ENCODE data around the gene FGF23.
"Not testable (repeated sequence)": the region's sequence is repeated elsewhere in the genome, so short reads cannot be mapped to it uniquely, and the experiment has no call there.

The FGF23 gene
- 0 to 0.10 reads per million in 2 donors for total RNA-seq

- DNase-seq, result no peak
Measured at GRCh38 chr12:4379405-4379804, at the start of gene FGF23. TSS of gene FGF23 (minus strand) at chr12:4379712. CDS start at chr12:4379582, 130 bp downstream.

- no peak for DNase-seq
Measured at GRCh38 chr12:4424422-4424821, 44.9 kb upstream of the FGF23 start.

GRCh38 chr12:4423528-4424195, 44.1 kb upstream of the FGF23 start:
- no peak for DNase-seq

GRCh38 chr12:4422985-4423384, 43.5 kb upstream of the FGF23 start:
- no peak for DNase-seq

- no peak for DNase-seq
Measured at GRCh38 chr12:4421590-4422031, 42.1 kb upstream of the FGF23 start.

- no peak for DNase-seq
Measured at GRCh38 chr12:4420138-4420670, 40.7 kb upstream of the FGF23 start.

- DNase-seq, result no peak
Measured at GRCh38 chr12:4418913-4419312, 39.4 kb upstream of the FGF23 start.

- no peak for DNase-seq
Measured at GRCh38 chr12:4417936-4418335, 38.4 kb upstream of the FGF23 start.

- DNase-seq, result no peak
Measured at GRCh38 chr12:4417455-4417854, 37.9 kb upstream of the FGF23 start.

GRCh38 chr12:4416276-4416675, 36.8 kb upstream of the FGF23 start:
- no peak for DNase-seq

GRCh38 chr12:4412465-4412864, 33.0 kb upstream of the FGF23 start:
- DNase-seq, result no peak

GRCh38 chr12:4412056-4412455, 32.5 kb upstream of the FGF23 start:
- no peak for DNase-seq

GRCh38 chr12:4407136-4407535, 27.6 kb upstream of the FGF23 start:
- DNase-seq, result no peak

GRCh38 chr12:4404877-4405637, 25.5 kb upstream of the FGF23 start:
- not testable (repeated sequence) for DNase-seq

- no peak for DNase-seq
Measured at GRCh38 chr12:4402996-4403395, 23.5 kb upstream of the FGF23 start.

GRCh38 chr12:4401117-4401516, 21.6 kb upstream of the FGF23 start:
- no peak for DNase-seq

GRCh38 chr12:4395818-4396217, 16.3 kb upstream of the FGF23 start:
- DNase-seq, result no peak

- DNase-seq, result no peak
Measured at GRCh38 chr12:4393211-4393610, 13.7 kb upstream of the FGF23 start.

- DNase-seq, result no peak
Measured at GRCh38 chr12:4392223-4392742, 12.8 kb upstream of the FGF23 start.

- DNase-seq, result no peak
Measured at GRCh38 chr12:4388662-4389061, 9.2 kb upstream of the FGF23 start.

- no peak for DNase-seq
Measured at GRCh38 chr12:4388032-4388431, 8.5 kb upstream of the FGF23 start.

GRCh38 chr12:4387607-4388006, 8.1 kb upstream of the FGF23 start:
- DNase-seq, result no peak

GRCh38 chr12:4386801-4387200, 7.3 kb upstream of the FGF23 start:
- no peak for DNase-seq

Measured in activated gamma-delta T cell (primary cell).